ENCODE results near the gene ARHGAP31.
"Not testable (repeated sequence)": the region's sequence is repeated elsewhere in the genome, so short reads cannot be mapped to it uniquely, and the experiment has no call there.

Gene ARHGAP31

DNA sequence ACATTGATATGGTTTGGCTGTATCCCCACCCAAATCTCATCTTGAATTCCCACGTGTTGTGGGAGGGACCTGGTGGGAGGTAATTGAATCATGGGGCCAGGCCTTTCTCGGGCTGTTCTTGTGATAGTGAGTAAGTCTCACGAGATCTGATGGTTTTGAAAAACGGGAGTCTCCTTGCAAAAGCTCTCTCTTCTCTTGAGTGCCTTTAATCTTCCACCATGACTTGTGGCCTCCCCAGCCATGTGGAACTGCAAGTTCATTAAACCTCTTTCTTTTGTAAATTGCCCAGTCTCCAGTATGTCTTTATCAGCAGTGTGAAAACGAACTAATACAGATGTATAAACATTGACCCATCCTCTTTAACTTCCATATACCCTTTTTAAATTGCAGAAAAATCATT is 26.6 kb downstream of the ARHGAP31 start:
- DNase-seq = not testable (repeated sequence)

DNA sequence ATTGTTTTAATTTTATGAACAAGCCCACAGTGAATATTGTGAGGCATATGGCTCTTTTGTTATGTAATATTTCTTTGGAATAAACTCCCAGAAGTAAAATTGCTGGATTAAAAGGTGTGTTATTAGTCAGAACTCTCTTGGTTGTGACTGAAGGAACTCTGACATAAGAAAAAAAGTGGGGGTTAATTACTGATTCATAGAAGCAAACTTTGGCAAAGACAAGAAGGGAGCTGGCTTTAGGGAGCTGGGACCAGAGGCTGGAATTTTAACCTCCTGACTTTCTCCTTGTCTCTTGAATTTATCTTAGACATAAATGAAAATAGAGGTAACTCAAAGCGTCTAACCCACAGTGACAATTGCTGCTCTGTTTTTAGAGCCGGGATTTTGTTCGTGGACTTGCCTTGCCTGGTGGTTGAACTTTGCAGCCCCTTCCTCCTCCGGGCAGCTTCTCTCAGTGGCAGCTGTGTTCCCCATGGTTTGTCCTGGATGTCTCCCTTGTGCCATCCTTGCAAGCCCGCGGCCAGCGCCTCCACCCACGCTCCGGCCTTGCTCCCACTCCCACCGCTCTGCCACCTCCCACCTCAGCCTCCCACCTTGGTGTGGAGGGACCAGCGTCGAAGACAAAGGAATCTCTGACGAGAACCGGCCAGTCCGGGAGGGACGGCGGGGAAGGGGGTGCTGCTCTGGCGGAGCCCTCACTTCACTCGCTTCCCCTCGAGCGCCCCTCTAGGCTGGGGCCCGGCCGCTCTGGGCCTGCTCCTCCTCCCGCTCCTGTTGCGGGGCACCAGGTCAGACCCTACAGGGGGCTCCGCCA is 28.0 kb downstream of the ARHGAP31 start:
- no peak for DNase-seq

DNA sequence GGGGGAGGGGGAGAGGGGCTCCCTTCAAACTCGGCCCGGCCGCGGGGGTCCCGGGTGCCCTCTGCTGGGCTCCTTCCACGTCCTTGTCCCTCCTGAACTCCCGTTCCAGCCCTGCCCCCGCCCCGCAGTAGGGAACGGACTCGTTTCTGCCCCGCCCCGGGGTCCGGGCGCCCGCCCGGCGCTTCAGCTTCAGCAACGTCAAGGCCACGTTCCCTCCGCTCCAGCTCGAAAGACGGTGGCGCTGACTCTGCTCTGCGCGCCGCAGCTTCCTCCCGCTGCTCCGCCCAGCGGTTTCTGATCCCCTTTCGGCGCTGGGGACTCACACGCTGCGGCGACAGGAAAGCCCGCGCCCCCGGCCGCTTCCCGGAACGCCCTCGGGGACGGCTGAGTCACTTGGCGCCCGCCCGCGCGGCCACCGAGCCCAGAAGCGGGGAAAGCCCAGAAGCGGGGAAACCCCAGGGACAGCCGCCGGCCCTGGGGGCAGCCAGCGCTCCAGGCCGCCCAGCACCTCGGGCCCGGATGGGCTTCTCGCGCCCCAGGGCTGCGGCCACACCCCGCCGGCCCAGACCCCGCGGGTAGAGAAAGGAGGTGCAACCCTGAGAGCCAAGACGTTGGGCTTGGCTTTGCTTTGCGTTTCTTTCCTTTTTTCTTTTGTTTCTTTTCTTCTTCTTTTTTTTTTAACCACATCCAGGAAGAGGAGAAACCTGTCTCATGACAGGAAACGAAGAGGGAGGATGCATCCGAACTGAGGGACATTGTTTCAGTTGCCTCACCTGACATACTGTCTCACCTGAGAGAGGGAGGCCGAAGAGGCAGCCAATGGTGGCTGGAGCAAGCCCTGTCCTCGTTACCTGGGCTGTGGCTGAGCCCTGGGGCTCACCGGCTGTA is 28.9 kb downstream of the ARHGAP31 start:
- peak; percentile 52 for DNase-seq

DNA sequence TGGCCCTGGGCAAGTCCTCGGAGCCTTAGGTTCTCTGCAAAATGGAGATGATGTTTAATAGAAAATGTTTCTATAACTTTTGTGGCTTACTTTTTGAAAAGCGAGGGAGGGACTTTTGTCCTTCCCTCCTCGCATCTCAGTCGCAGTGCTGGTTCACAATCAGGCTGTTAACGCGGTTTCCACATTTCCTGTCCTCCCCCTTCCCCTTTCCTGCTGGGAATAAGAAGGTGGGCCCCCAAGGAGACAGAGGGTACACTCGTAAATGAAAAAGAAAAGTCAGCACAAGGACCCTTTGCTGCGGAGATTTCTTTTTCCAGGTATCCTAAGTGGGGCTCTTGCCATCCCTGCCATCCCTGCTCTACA is 29.5 kb downstream of the ARHGAP31 start:
- no peak for DNase-seq

DNA sequence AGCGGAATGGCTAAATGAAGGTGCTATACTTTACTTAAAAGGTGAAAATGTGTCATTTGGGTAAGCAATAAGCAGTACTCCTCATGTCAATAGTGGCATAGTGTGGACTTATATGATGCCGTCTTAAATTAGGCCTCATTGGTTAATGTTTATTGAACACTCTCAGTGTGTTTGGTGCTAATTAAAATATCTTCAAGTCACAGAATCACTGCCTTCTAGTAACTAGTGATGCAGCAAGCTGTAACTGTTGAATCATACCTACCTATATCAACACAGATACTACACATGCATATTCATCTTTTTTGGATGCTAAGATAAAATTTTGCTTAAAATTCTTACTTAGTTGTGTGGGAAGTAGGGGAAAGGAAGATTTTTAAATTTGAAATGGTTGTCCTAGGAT is 30.7 kb downstream of the ARHGAP31 start:
- no peak for DNase-seq

DNA sequence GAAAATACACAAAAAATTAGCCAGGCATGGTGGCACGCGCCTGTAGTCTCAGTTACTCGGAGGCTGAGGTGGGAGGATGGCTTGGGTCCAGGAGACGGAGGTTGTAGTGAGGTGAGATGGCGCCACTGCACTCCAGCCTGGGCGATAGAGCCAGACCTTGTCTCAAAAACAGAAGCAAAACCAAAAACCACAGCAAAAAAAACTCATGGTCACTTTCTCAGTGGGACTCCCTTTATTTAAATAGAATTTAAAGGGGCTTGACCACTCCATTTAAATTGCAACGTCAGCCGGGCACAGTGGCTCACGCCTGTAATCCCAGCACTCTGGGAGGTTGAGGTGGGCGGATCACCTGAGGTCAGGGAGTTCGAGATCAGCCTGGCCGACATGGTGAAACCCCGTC is 32.8 kb downstream of the ARHGAP31 start:
- no peak for DNase-seq

DNA sequence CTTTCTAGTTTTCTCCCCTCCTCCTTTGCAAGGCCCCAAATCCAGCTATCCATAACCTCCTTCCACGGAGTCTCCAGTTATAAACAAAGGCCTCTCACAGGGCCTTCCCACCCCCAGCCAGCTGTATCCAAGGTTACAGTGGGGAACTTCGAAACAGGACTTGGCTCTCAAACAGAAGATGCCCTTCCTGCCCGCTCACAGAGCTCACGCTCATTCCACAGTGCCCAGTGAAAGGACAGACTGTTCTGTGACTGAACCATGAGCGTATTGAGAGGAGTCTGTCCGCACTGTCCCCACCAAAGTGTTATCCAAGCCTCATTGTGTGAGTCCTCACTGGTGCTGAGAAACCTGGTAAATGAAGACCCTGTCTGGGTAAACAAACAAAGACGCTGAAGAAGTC is 35.4 kb downstream of the ARHGAP31 start:
- no peak for DNase-seq

DNA sequence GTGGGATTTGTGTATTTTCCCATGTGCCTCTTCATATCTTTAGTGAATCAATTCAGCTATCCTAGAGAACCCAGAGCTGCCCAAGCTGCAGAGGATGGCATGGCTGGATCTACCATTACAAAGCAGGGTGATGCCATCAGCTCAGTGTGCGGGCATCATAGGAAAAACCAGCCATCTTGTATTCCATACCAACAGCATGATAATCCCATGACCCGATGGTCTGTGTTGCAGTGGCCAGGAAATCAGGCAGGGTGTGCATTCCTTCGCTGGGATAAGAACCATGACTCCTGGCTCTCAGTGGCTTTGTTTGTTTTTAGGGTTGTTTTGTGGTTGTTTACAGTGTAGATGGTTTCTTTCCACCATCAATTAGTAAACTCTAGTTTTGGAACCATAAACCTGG is 36.0 kb downstream of the ARHGAP31 start:
- no peak for DNase-seq

DNA sequence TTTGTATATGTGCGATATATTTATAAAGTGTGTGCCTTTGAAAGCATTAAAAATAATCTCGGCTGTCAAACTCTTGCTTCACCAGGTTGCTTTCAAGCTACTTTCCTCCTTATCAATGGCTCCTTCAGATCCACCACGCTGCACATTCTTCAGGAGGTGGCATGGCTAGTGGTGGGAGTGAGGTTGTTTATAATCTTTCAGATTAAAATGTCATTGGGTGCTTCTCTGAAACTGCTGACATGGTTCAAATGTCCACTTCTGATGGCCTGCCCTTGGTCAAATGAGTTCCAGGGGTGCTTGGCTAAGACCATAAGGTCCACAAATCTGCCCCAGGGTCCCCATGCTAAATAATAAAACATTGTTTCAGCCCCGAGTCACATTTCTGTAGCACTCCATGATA is 36.7 kb downstream of the ARHGAP31 start:
- no peak for DNase-seq

DNA sequence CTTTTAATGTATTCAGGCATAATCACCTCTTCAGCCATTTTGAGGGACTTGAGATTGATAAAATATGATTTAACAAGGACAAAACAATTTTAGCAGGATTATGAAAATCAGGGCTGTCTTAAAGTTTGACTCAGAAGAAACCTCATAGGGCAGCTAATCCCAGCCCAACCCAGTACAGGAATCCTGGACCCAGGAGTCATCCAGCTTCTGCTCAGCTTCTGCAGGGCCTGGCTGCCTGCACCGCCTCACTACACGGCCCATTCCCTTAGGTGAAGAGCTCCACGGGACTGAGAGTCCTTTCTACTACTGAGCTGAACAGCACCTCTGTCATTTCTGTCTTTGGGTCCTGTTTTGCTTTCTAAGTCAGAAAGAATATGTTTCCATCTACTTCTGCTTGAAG is 37.5 kb downstream of the ARHGAP31 start:
- DNase-seq = no peak

DNA sequence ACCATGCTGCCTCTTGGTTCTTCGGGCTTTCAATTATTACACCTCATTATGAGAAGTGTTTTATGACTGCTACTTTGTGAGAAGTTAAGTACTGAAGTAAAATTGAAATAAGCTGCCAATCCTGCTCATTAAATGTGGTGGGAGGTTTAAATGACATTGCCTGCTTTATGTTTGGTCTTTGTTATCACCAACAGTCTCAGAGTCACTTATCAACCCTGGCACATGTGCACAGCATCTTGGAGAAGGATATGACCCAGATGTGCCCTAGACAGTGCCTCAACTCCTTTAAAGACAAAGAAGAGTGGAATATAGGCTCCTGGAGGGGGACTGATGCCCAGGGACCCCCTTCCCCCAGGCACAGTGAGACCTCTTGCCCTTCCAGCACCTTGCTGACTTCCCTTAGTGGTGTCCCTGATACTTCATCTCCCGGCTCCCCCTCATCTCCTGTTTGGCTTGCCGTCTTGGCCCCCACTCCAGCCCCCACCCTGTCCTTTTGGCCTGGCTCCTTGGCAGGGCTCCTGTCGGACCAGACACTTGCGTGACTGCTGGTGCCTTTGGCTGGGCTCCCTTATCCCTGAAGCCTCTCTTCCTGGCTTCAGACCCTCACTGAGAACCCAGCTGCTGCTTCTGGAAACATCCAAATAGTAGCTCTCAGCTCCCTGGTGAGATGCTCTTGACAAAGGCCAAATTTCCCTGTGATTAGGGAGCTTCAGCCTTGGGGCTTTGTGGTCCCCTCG is 39.8 kb downstream of the ARHGAP31 start:
- DNase-seq = no peak

DNA sequence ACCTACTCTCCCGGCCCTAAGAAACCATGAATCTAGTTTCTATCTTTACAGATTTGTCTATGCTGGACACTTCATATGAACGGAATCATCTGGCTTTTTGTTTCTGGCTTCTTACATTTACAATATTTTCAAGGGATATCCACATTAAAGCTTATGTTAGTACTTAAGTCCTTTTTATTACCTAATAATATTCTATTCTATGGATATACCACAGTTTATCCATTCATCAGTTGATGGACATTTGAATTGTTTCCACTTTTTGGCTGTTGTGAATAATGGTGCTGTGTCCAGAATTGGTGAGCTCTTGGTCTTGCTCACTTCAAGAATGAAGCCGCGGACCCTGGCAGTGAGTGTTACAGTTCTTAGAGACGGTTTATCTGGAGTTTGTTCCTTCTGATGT is 42.6 kb downstream of the ARHGAP31 start:
- DNase-seq = no peak

DNA sequence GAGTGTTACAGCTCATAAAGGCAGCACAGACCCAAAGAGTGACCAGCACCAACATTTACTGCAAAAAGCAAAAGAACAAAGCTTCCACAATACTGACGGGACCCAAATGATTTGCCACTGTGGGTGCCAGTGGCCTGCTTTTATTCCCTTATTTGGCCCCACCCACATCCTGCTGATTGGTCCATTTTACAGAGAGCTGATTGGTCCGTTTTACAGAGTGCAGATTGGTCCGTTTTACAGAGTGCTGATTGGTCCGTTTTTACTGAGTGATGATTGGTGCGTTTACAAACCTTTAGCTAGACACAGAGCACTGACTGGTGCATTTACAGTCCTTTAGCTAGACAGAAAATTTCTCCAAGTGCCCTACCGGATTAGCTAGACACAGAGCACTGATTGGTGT is 43.2 kb downstream of the ARHGAP31 start:
- DNase-seq = not testable (repeated sequence)

DNA sequence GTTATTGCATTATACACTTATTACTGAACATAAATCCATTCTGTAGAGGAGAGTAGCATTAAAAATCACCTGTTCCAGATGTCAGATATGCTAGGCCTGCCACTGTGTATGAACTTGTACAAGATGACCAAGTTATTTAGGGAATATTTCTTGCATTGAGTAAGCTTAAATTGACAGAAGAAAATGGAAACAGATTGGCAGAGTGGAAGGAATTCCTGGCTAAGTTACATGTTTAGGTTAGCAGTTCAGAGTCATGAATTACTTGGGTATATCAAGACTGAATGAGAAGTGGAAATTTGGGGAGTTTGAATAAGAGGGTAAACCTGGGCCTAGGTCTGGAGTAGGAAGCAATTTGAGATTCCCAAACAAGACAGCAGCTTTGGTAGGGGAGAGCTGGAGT is 44.6 kb downstream of the ARHGAP31 start:
- no peak for DNase-seq

DNA sequence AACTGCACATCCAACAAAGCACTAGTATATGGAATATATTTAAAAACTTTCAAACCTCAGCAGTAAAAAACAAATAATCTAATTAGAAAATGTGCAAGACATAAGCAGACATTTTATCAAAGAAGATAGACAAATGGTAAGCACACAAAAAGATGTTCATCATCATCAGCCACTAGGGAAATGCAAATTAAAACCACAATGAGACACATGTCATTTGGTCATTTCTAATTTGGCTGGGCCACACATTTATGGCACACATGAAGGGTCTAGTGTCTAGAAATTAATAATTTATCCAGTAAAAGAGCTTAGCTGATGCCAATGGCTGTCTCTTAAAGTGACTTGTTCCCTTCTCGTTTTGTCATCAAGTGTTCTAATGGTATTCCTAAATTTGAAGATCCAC is 45.8 kb downstream of the ARHGAP31 start:
- no peak for DNase-seq

DNA sequence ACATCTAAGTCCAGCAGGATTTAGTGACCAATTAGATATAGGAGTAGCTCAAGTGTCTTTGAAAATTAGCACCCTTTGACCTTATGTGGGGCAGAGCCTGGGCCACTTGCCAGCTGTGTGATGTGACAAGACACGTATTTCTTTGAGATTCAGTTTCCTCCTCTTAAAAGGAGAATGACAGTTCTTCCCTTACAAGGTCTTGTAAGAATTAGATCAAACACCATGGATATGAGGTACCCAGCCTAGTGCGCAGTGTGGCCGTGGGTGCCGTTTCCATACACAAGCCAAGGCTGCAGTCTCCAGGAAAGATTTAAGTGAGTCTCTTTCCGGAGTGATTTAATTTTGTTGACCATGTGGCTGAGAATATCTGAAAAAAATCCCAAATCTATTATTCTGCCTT is 46.3 kb downstream of the ARHGAP31 start:
- DNase-seq = no peak

DNA sequence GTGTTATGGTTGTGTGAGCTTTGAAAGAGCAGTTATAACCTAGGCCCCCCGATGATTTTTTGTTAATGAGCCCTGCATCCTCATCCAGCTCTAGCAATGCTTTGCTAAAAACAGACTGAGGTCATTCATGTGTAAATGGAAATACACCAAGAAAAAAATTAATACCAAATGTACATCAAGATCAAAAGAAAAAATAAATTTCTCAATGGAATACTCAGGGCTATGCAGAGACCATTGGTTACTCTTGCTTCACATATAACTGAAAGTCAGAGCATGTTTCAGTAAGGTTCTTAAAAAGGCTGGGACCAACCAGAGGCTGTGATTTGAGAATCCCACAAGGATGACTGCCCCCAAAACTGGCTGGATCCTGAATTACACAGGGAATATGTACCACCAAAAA is 48.0 kb downstream of the ARHGAP31 start:
- DNase-seq = no peak

DNA sequence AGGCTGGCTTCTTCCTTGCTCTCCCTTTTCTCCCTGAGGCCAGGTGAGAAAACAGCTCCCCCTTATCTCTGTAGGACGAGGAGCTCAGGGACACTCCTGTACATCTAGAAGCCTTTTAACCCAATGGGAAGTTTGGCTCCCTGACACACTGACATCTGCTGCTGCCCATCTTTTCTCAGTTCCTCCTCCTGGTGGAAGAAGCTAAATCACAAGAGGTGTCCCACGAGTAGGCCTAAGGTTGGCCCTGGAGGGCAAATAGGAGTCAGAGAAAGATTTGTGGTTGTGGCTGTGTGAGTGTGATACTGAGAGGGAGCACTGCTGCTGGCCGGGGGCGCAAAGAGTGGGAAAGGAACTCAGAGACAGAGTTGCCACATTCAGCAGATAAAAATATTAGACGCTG is 49.5 kb downstream of the ARHGAP31 start:
- no peak for DNase-seq

DNA sequence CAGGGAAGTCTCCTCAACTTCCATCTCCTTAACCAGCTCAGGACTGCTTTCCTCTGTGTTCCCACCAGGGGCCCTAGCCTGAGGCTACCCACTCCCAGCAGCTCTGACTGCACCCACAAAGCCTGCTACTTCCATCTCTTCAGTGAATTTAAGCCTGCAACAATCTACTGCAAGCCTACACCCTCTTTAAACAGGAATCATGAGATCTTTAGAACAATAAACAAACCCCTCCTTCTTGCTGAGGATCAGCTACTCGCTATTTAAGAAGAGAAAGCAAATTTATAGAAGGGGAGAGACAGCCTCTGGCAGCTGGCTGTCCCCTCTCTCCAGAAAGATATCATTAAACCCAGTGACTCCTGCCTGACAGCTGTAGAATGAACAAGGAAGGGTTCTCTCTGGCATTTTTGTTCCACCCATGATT is 51.9 kb downstream of the ARHGAP31 start:
- no peak for DNase-seq

DNA sequence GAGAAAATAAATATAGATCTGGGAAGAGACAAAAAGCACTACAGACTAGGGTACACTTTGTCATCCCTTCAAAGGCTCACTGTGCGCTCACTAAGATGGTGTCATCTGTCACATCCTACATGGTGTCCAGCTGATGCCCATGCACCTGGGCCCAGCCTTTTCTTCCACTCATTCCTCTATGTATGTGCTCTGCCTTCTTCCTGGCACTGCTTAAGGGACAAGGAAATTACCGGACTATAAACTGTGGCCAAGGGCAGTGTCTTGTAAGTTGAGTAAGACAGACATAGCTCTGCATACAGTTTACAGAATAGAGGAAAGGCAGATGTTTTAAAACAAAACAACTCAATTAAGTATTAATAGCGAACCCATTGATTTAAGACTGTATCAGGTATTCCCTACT is 52.9 kb downstream of the ARHGAP31 start:
- DNase-seq = no peak

DNA sequence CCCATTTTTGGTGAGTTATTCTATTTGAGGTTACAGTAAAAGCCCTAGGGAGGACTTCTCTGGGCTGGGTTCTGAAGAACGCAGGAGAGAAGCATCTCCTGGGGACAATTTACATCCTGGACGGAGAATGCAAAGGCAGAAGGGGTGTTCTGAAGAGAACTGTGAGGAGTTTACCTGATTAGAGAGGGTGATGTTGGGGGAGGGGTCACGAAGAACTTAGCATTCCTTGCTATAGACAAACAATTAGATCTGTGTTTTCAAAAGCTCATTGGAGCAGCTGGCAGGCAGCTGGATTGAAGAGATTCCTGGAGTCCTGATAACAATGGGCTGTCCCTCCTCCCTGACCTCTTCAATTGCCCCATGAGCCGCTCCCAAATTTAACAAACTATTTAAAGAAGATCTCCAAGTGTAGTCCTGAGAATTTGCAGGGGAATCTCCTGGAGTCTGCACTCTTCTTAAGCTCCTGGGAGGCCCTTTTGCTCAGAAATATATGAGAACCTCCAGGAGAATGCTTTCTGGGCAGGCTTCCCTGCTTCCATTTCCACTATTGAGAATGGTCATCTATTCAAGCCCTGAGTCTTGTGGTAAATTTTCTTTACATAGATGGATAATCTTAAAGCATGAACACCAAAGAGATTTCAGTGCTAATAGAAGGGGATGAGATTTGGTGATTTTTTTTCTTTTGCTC is 55.3 kb downstream of the ARHGAP31 start:
- DNase-seq = no peak

DNA sequence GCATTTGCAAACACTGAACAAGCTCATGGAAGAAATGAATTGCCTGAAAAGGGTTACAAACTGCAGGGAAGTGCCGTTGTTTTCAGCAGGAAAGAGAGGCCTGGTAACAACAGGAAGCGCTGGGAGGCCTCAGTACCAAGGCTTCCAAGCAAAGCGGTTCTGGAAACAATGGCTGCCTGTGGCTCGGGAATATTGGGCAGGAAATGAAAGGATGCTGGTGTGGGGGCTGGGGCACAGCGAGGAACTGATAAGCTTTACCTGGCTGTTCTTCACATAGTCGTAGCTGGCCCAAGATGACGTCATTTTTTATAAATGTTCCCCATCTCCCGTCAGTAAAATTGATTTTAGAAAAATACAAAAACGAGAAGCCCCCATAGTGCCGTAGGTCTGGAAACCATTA is 55.9 kb downstream of the ARHGAP31 start:
- DNase-seq = no peak

DNA sequence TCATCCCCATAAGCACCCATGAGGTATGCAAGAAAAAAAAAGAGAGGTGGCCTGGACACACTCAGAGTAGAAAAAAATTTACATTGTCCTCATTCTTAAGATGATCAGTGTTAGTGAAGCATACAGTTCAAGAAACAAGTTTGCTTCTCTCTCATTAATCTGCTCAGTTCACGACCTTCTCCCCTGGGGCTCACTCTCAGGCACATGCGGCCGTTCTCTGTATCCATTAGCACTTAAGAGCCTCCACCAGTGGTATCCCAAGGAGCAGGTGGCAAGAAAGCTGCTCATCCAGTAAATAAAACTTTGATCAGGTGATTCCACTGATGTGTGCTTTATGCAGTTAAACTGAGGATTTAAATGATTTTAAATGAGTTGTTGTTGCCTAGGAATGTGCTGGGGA is 57.4 kb downstream of the ARHGAP31 start:
- DNase-seq = no peak
